Cardiac septum (tissue), 1 donor: Measurements from ENCODE around the gene NDRG2. TPM values are rescaled to one million over a fixed set of nuclear protein-coding genes. Genes with fewer than 3 reads are reported as not detected.
A peak's percentile ranks its signal among the peaks of the same experiment; 100 is the strongest.
"Not testable (repeated sequence)": the region's sequence is repeated elsewhere in the genome, so short reads cannot be mapped to it uniquely, and the experiment has no call there.

Experiments
- DNase-seq: peaks from one replicate; pipeline ENCODE4 v3.0.0-alpha.2; 2020; ENCODE audit warnings: low spot score
- intact Hi-C: fragments of 100-400 bp; cut with DNase I; formaldehyde crosslinking; loops from one replicate; pipeline ENCODE4 v1.14.0; 2022
- microRNA-seq: library from miRNA; unstranded; fragments of <30 nt; microRNA quantifications from one replicate; pipeline ENCODE4 v1.2.0, GENCODE V29; 2020
- total RNA-seq: library from RNA; stranded (reverse); fragmentation: NEBNext Ultra II Directional; extraction: Animal tissue kit (Norgen Biotek cat#: 25700); gene quantifications from one replicate; pipeline ENCODE4 v1.2.1, GENCODE V29; 2021
- donor health status: DM: no; HTN: no; CAD: no.

The NDRG2 gene
- total RNA-seq, 1 donor from 2014 or later, result 304 TPM

GRCh38 chr14:20989471-20989786 lies 35.4 kb downstream of the NDRG2 start:
- DNase-seq, result no peak
- intact Hi-C loops, result loop anchor here (2.0 kb wide), 1 partner anchor 19 kb away; no protein-coding TSS in a partner anchor

GRCh38 chr14:20988717-20989470 lies 36.0 kb downstream of the NDRG2 start:
- no peak for DNase-seq
- intact Hi-C loops, result loop anchor here (2.0 kb wide), 1 partner anchor 18 kb away; no protein-coding TSS in a partner anchor

- intact Hi-C loops, result no loop called here
- no peak for DNase-seq
These were observed 38.0 kb downstream of the NDRG2 start for GRCh38 chr14:20986811-20987210.

- DNase-seq, intact Hi-C loops: not testable (repeated sequence)
These were observed 39.2 kb downstream of the NDRG2 start for GRCh38 chr14:20985650-20986049.

- intact Hi-C loops, result no loop called here
- no peak for DNase-seq
These were observed 42.1 kb downstream of the NDRG2 start for GRCh38 chr14:20982646-20983369.

GRCh38 chr14:20980906-20981305 lies 44.0 kb downstream of the NDRG2 start:
- intact Hi-C loops, result no loop called here
- no peak for DNase-seq

GRCh38 chr14:20978687-20979086 lies 46.2 kb downstream of the NDRG2 start:
- intact Hi-C loops, result no loop called here
- DNase-seq, result no peak

- intact Hi-C loops, result no loop called here
- no peak for DNase-seq
These were observed 48.6 kb downstream of the NDRG2 start for GRCh38 chr14:20976291-20976690.

- no peak for DNase-seq
These were observed 51.4 kb downstream of the NDRG2 start for GRCh38 chr14:20973501-20973900.

GRCh38 chr14:20971705-20972021 lies 53.2 kb downstream of the NDRG2 start:
- no peak for DNase-seq
- intact Hi-C loops, result loop anchor here (1.0 to 5.0 kb wide), 4 partner anchors 17 to 289 kb away; partner anchors contain the start of genes METTL17 and RNASE4

More at GRCh38 chr14:20973501-20973900, 51.4 kb downstream of the NDRG2 start:
- intact Hi-C loops, result loop anchor here (5.0 kb wide), 2 partner anchors 116 to 291 kb away; partner anchors contain the start of gene RNASE4

- intact Hi-C loops, result loop anchor here (1.0 to 5.0 kb wide), 4 partner anchors 18 to 289 kb away; partner anchors contain the start of genes METTL17 and RNASE4
- peak; percentile 95 for DNase-seq
These were observed 53.7 kb downstream of the NDRG2 start for GRCh38 chr14:20970983-20971704.

GRCh38 chr14:20970647-20970982 lies 54.2 kb downstream of the NDRG2 start:
- intact Hi-C loops, result loop anchor here (2.0 to 5.0 kb wide), 3 partner anchors 18 to 288 kb away; partner anchors contain the start of genes METTL17 and RNASE4
- no peak for DNase-seq

- no peak for DNase-seq
- intact Hi-C loops, result no loop called here
These were observed 55.5 kb downstream of the NDRG2 start for GRCh38 chr14:20969336-20969735.

Small RNA genes lying within 50 kb of the gene (microRNA-seq; reads per million reads assigned to microRNA genes)
- not detected for gene MIR6717

Other genes starting within 250 kb of the NDRG2 start
- 3.1 TPM for gene RNASE6, start 243.8 kb downstream of the NDRG2 start, total RNA-seq
- gene RNASE1, start 222.2 kb downstream of the NDRG2 start, total RNA-seq, result 171 TPM
- not detected for gene RNASE3, start 133.7 kb downstream of the NDRG2 start, total RNA-seq
- 0.89 TPM for gene RNASE2, start 69.6 kb downstream of the NDRG2 start, total RNA-seq
- 34.6 TPM for gene METTL17, start 35.1 kb downstream of the NDRG2 start, total RNA-seq
- not detected for gene SLC39A2, start 25.8 kb downstream of the NDRG2 start, total RNA-seq
- 0.73 TPM for gene TPPP2, start 5.2 kb upstream of the NDRG2 start, total RNA-seq
- gene RNASE13, start 9.7 kb upstream of the NDRG2 start, total RNA-seq, result not detected
- gene RNASE7, start 17.3 kb upstream of the NDRG2 start, total RNA-seq, result not detected
- not detected for gene RNASE8, start 32.8 kb upstream of the NDRG2 start, total RNA-seq
- 26.3 TPM for gene ARHGEF40, start 45.2 kb upstream of the NDRG2 start, total RNA-seq
- gene ZNF219, start 73.6 kb upstream of the NDRG2 start, total RNA-seq, result 51.1 TPM
- 0.48 TPM for gene TMEM253, start 76.0 kb upstream of the NDRG2 start, total RNA-seq
- gene OR5AU1, start 131.0 kb upstream of the NDRG2 start, total RNA-seq, result not detected
- 260 TPM for gene HNRNPC, start 244.4 kb upstream of the NDRG2 start, total RNA-seq